HFFc6 (cell line): Measurements from ENCODE around the gene PCDHGA5. TPM values are rescaled to one million over a fixed set of nuclear protein-coding genes. Genes with fewer than 3 reads are reported as not detected.
"Not testable (repeated sequence)": the region's sequence is repeated elsewhere in the genome, so short reads cannot be mapped to it uniquely, and the experiment has no call there.

Source experiments
- DNase-seq: peaks from one replicate; pipeline ENCODE4 v3.0.0-alpha.2; 2018
- H3K27ac Mint-ChIP-seq: 2 replicates; pipeline ENCODE4 v1.8.0; 2020; ENCODE audit warnings: mild to moderate bottlenecking, mixed read lengths
- H3K27me3 Mint-ChIP-seq: 2 replicates; pipeline ENCODE4 v1.8.0; 2021; ENCODE audit warnings: mild to moderate bottlenecking, moderate library complexity, mixed read lengths; ENCODE audit not compliant: insufficient read depth
- H3K36me3 Mint-ChIP-seq: 2 replicates; pipeline ENCODE4 v1.8.0; 2021; ENCODE audit warnings: low read depth, mixed read lengths
- H3K4me1 Mint-ChIP-seq: 2 replicates; pipeline ENCODE4 v1.8.0; 2020; ENCODE audit warnings: low read depth, mixed read lengths
- H3K4me3 Mint-ChIP-seq: 2 replicates; pipeline ENCODE4 v1.8.0; 2020; ENCODE audit warnings: mild to moderate bottlenecking, moderate library complexity, mixed read lengths
- H3K9me3 Mint-ChIP-seq: 2 replicates; pipeline ENCODE4 v1.8.0; 2020; ENCODE audit warnings: mild to moderate bottlenecking, mixed read lengths
- CTCF ChIP-seq: fragments of 200-600 bp; sonication (generic); IDR thresholded peaks from 2 replicates; pipeline ENCODE4 v1.5.0; 2021; ENCODE audit warnings: antibody characterized with exemption, mild to moderate bottlenecking
- total RNA-seq, 6 experiments: library from RNA; stranded (reverse); fragmentation: NEBNext Ultra II Directional; extraction: Animal tissue kit (Norgen Biotek cat#: 25700); gene quantifications; 2 replicates in 1 of 6; 3 replicates in 5 of 6; pipeline ENCODE4 v1.2.3, GENCODE V29; 2021

PCDHGA5 gene
- total RNA-seq, 6 experiments from 2014 or later: 0.74 to 1.8 (median 1.0) TPM

GRCh38 chr5:141393267-141393666 is 29.3 kb downstream of the PCDHGA5 start:
- no peak for DNase-seq
- Mint-ChIP-seq H3K9me3 (peaks cover 65% of the 10 kb centered on the region), H3K36me3 (peaks cover 46% of the 10 kb centered on the region), H3K4me3 (no peak overlapping the region), H3K27ac (no peak overlapping the region), H3K27me3 (no peaks in the 10 kb centered on the region; the same call in 1 of the 2 replicates), H3K4me1 (peaks cover 13% of the 10 kb centered on the region)
- TF ChIP-seq CTCF: no peak

GRCh38 chr5:141394401-141395187 is 30.6 kb downstream of the PCDHGA5 start:
- H3K4me1 Mint-ChIP-seq, H3K27ac Mint-ChIP-seq, H3K27me3 Mint-ChIP-seq, H3K4me3 Mint-ChIP-seq, DNase-seq: not testable (repeated sequence)
- Mint-ChIP-seq H3K9me3 (peaks cover 65% of the 10 kb centered on the region), H3K36me3 (peaks cover 47% of the 10 kb centered on the region)

DNA sequence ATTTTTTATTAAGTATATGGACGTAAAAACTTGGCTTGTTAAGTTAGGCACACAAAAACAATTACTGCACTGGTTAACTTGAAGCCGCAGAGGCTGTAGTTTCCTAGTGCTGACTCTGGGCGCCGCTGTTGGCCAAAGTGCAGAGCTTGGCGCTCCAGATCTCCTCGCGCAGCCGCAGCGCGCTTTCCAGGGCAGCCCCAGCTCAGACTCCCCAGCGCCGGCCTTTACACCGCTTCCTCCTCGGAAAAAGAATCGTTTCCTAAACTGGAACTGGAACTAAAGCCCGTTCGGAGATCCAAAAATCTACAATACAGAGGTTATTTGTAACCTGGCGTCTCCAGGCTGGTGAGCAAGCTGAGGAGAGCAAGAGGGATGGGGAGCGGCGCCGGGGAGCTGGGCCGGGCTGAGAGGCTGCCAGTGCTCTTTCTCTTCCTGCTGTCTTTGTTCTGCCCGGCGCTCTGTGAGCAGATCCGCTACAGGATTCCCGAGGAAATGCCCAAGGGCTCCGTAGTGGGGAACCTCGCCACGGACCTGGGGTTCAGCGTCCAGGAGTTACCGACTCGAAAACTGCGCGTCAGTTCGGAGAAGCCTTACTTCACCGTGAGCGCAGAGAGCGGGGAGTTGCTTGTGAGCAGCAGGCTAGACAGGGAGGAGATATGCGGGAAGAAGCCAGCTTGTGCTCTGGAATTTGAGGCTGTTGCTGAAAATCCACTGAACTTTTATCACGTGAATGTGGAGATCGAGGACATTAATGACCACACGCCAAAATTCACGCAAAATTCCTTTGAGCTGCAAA is 34.0 kb downstream of the PCDHGA5 start, which contains the start of gene PCDHGB5:
Gene PCDHGB5, plus strand, starts transcription at position 192 of the 796 bp plus-strand sequence. Its CDS starts 181 bp downstream, at position 373.
- TF ChIP-seq CTCF: peak; percentile 67
- peaks cover 63% of the 10 kb centered on the region for H3K9me3 Mint-ChIP-seq
- H3K27ac Mint-ChIP-seq: peak within 1 kb of the TSS; percentile 60; the same call in 1 of the 2 replicates
- H3K4me3 Mint-ChIP-seq: peak within 1 kb of the TSS; percentile 66
- H3K4me1 Mint-ChIP-seq, H3K27me3 Mint-ChIP-seq: not testable (repeated sequence)
- DNase-seq: peak; percentile 37
- H3K36me3 Mint-ChIP-seq: peaks cover 53% of the 10 kb centered on the region

- DNase-seq: no peak
- Mint-ChIP-seq H3K9me3 (peaks cover 65% of the 10 kb centered on the region), H3K36me3 (peaks cover 55% of the 10 kb centered on the region), H3K4me1 (peaks cover 8% of the 10 kb centered on the region), H3K4me3 (no peak overlapping the region), H3K27me3 (peaks cover 3% of the 10 kb centered on the region), H3K27ac (no peak overlapping the region)
- TF ChIP-seq CTCF: no peak
Measured at GRCh38 chr5:141398608-141399007, 34.6 kb downstream of the PCDHGA5 start.

DNA sequence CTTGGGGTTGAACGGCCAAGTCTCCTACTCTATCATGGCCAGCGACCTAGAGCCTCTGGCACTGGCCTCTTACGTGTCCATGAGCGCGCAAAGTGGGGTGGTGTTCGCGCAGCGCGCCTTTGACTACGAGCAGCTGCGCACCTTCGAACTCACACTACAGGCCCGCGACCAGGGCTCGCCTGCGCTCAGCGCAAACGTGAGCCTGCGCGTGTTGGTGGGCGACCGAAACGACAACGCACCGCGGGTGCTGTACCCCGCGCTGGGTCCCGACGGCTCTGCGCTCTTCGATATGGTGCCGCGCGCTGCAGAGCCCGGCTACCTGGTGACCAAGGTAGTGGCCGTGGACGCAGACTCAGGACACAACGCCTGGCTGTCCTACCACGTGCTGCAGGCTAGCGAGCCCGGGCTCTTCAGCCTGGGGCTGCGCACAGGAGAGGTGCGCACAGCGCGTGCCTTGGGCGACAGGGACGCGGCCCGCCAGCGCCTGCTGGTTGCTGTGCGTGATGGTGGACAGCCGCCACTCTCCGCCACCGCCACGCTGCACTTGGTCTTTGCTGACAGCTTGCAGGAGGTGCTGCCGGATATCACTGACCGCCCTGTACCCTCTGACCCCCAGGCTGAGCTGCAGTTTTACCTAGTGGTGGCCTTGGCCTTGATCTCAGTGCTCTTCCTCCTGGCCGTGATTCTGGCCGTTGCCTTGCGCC is 35.7 kb downstream of the PCDHGA5 start:
- Mint-ChIP-seq H3K4me3 (peak overlapping the region; percentile 65; the same call in 1 of the 2 replicates), H3K9me3 (peaks cover 66% of the 10 kb centered on the region), H3K36me3 (peaks cover 55% of the 10 kb centered on the region), H3K27me3 (peaks cover 3% of the 10 kb centered on the region), H3K27ac (no peak overlapping the region), H3K4me1 (peaks cover 8% of the 10 kb centered on the region)
- TF ChIP-seq CTCF: no peak
- DNase-seq: no peak
